C4-2B (cell line): ENCODE data around the gene MTRF1.

Source experiments
- ZFX ChIP-seq: fragments of 450-650 bp; IDR thresholded peaks from 2 replicates; pipeline ENCODE4 v1.6.1; 2017
- TF ChIP-seq, protein P1 (sequence below): fragments of 450-650 bp; conservative IDR thresholded peaks from 2 replicates; pipeline ENCODE4 v1.5.1; 2017; ENCODE audit warnings: mild to moderate bottlenecking

DNA sequence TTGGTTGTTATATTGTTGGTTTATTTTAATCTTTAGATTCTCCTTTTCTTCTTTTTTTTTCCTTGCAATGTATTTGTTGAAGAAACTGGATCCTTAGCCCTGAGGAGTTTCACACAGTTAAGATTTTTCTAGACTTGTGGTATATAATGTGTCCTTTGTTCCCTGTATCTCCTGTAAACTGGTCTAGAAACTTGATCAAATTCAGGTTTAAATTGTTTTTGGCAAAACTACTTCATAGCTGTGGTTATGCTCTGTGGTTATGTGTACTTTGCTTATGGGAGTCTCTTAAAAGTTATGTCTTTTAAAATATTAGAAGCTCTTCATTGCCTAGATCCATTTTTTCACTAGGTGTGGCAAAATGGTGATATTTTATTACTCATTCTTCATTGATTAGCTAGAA is 3.7 kb upstream of the MTRF1 start:
- TF ChIP-seq, protein P1, sequence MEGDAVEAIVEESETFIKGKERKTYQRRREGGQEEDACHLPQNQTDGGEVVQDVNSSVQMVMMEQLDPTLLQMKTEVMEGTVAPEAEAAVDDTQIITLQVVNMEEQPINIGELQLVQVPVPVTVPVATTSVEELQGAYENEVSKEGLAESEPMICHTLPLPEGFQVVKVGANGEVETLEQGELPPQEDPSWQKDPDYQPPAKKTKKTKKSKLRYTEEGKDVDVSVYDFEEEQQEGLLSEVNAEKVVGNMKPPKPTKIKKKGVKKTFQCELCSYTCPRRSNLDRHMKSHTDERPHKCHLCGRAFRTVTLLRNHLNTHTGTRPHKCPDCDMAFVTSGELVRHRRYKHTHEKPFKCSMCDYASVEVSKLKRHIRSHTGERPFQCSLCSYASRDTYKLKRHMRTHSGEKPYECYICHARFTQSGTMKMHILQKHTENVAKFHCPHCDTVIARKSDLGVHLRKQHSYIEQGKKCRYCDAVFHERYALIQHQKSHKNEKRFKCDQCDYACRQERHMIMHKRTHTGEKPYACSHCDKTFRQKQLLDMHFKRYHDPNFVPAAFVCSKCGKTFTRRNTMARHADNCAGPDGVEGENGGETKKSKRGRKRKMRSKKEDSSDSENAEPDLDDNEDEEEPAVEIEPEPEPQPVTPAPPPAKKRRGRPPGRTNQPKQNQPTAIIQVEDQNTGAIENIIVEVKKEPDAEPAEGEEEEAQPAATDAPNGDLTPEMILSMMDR: no peak
- no peak for TF ChIP-seq ZFX
